K562 (cell line): ENCODE measurements around the gene ALG12. TPM values are rescaled to one million over a fixed set of nuclear protein-coding genes. Genes with fewer than 3 reads are reported as not detected.
A peak's percentile ranks its signal among the peaks of the same experiment; 100 is the strongest.

Experiments used
- ATAC-seq: fragments of 200-7000 bp; cut with Tn5 transposase; 3 replicates; pipeline ENCODE4 v1.9.1; 2020; ENCODE audit warnings: moderate library complexity
- BruUV-seq: library from RNA; stranded (reverse); fragments of 400-500 nt; replicated peaks from 2 replicates; lab custom pipeline; 2021; lab: Mats Ljungman, UMichigan
- CTCF ChIA-PET: fragments of 300-600 bp; formaldehyde crosslinking; extraction: SDS; loops from one replicate; lab custom pipeline; 2021; ENCODE audit warnings: low intra/inter-chr PET ratio; lab: Yijun Ruan, JAX
- POLR2A ChIA-PET: fragments of 300-600, 350-650 bp; sonication (Branson Sonifier 250); formaldehyde crosslinking; extraction: SDS; loops from one replicate; lab custom pipeline; 2021; ENCODE audit warnings: antibody characterized with exemption, inconsistent platforms; lab: Yijun Ruan, JAX
- DNase-seq, 4 experiments: peaks; one replicate each; pipeline versions ENCODE4 v3.0.0 to v3.0.0-alpha.2; 2011 to 2018; ENCODE audit warnings: low spot score in 3 of 4, mixed read lengths in 3 of 4; ENCODE audit errors: extremely low read depth in 1 of 4
- FAIRE-seq: peaks from 2 replicates; lab custom pipeline; 2011; peaks lifted over from hg19 to GRCh38; lab: Jason Lieb, UNC
- H2AFZ ChIP-seq: 2 replicates; pipeline ENCODE4 v1.6.0; 2011; ENCODE audit warnings: low read depth, low read length, control low read depth, inconsistent platforms
- H3K27ac ChIP-seq: fragments of 200-600 bp; 3 replicates; pipeline ENCODE4 v1.8.0; 2011; ENCODE audit warnings: low read depth, mild to moderate bottlenecking, control low read depth, inconsistent platforms, low read length, moderate library complexity, mixed read lengths; ENCODE audit errors: extremely low read depth
- H3K27me3 ChIP-seq, 2 experiments: fragments of 300-600 bp in 1 of 2; 2 replicates in 1 of 2; 3 replicates in 1 of 2; pipeline versions ENCODE4 v1.6.0 to v1.8.0; 2011; ENCODE audit warnings: inconsistent platforms in 2 of 2, low read length in 2 of 2, mild to moderate bottlenecking in 1 of 2, mixed read lengths in 1 of 2, moderate library complexity in 1 of 2; ENCODE audit not compliant: control insufficient read depth in 2 of 2, insufficient read depth in 2 of 2
- H3K36me3 ChIP-seq: fragments of 300-600 bp; 3 replicates; pipeline ENCODE4 v1.8.0; 2011; ENCODE audit warnings: mild to moderate bottlenecking, low read length, inconsistent platforms; ENCODE audit not compliant: control insufficient read depth, insufficient read depth
- H3K4me1 ChIP-seq, 2 experiments: fragments of 200-600 bp in 1 of 2; replicated peaks in 1 of 2; 2 replicates in 1 of 2; 3 replicates in 1 of 2; pipeline versions ENCODE4 v1.5.1 to v1.8.0; 2011; ENCODE audit warnings: inconsistent platforms in 2 of 2, low read length in 2 of 2, mild to moderate bottlenecking in 1 of 2, mixed read lengths in 1 of 2, moderate library complexity in 1 of 2; ENCODE audit not compliant: control insufficient read depth in 2 of 2, insufficient read depth in 2 of 2
- H3K4me2 ChIP-seq: 2 replicates; pipeline ENCODE4 v1.6.1; 2011; ENCODE audit warnings: low read length, control low read depth, inconsistent platforms, mixed read lengths; ENCODE audit not compliant: insufficient read depth
- H3K4me3 ChIP-seq: fragments of 200-600 bp; sonication (generic), shearing (Covaris generic); 2 replicates; pipeline ENCODE4 v1.5.1; 2016; ENCODE audit warnings: control low read depth, inconsistent platforms
- H3K79me2 ChIP-seq: fragments of 200-600 bp; 3 replicates; pipeline ENCODE4 v1.8.0; 2011; ENCODE audit warnings: low read length, inconsistent platforms; ENCODE audit not compliant: control insufficient read depth, insufficient read depth
- H3K9ac ChIP-seq, 2 experiments: 2 replicates each; pipeline versions ENCODE4 v1.6.0 to v1.6.1; 2011; ENCODE audit warnings: low read depth in 2 of 2, low read length in 2 of 2, control low read depth in 1 of 2, inconsistent platforms in 1 of 2, mild to moderate bottlenecking in 1 of 2, mixed read lengths in 1 of 2; ENCODE audit not compliant: insufficient read depth in 1 of 2
- H3K9me1 ChIP-seq: one replicate; pipeline ENCODE4 v1.6.0; 2011; ENCODE audit warnings: inconsistent platforms, mild to moderate bottlenecking, low read length, moderate library complexity; ENCODE audit not compliant: control insufficient read depth, insufficient read depth
- H3K9me3 ChIP-seq: replicated peaks from 2 replicates; pipeline ENCODE4 v1.5.1; 2011; ENCODE audit warnings: low read depth, low read length, inconsistent platforms; ENCODE audit not compliant: control insufficient read depth, insufficient read depth
- H4K20me1 ChIP-seq: replicated peaks from 2 replicates; pipeline ENCODE4 v1.6.1; 2011; ENCODE audit warnings: low read length, inconsistent platforms, mixed read lengths; ENCODE audit not compliant: control insufficient read depth, insufficient read depth
- ARHGAP35 ChIP-seq: fragments of 450-650 bp; IDR thresholded peaks from 2 replicates; pipeline ENCODE4 v1.6.1; 2018; ENCODE audit not compliant: partially characterized antibody
- FOXJ2 ChIP-seq: fragments of 200-800 bp; sonication (Bioruptor generic); IDR thresholded peaks from 2 replicates; pipeline ENCODE4 v1.6.1; 2016; ENCODE audit warnings: missing genetic modification characterization, missing compliant biosample characterization
- MXI1 ChIP-seq: IDR thresholded peaks from 2 replicates; pipeline ENCODE4 v1.6.1; 2011; ENCODE audit warnings: low read depth, mild to moderate bottlenecking, improper control_type of control experiment, low read length
- NELFE ChIP-seq: IDR thresholded peaks from 2 replicates; pipeline ENCODE4 v1.6.1; 2011; ENCODE audit warnings: mild to moderate bottlenecking; ENCODE audit not compliant: insufficient read depth, insufficient read length
- NRF1 ChIP-seq, 2 experiments: fragments of 450-650 bp; IDR thresholded peaks in 1 of 2; conservative IDR thresholded peaks in 1 of 2; 2 replicates each; pipeline ENCODE4 v1.6.1; 2014; ENCODE audit warnings: mild to moderate bottlenecking in 2 of 2
- POLR2G ChIP-seq: fragments of 200-400 bp; formaldehyde crosslinking; IDR thresholded peaks from 2 replicates; pipeline ENCODE4 v1.6.1; 2017; ENCODE audit warnings: low read depth, mild to moderate bottlenecking, antibody characterized with exemption, low read length, moderate library complexity
- ZC3H8 ChIP-seq: fragments of 450-650 bp; IDR thresholded peaks from 2 replicates; pipeline ENCODE4 v1.6.1; 2017
- ZNF311 ChIP-seq: fragments of 250-450 bp; sonication (Bioruptor Pico); IDR thresholded peaks from 2 replicates; pipeline ENCODE4 v1.4.0; 2020; ENCODE audit warnings: mild to moderate bottlenecking, moderate library complexity
- ZNF324 ChIP-seq: fragments of 250-450 bp; sonication (Bioruptor Pico); IDR thresholded peaks from 2 replicates; pipeline ENCODE4 v1.4.0; 2020; ENCODE audit warnings: mild to moderate bottlenecking
- ZNF431 ChIP-seq: sonication (generic); formaldehyde crosslinking; IDR thresholded peaks from 2 replicates; pipeline ENCODE4 v1.8.0; 2022; ENCODE audit warnings: mild to moderate bottlenecking, missing genetic modification reagents
- WGBS: fragments of 100-300 bp; shearing (Covaris generic); methylation state at CpG from one replicate; pipeline ENCODE4 v1.1.6; 2016; ENCODE audit warnings: low coverage, mixed read lengths; ENCODE audit not compliant: insufficient coverage; ENCODE audit errors: missing lambda C conversion rate; 5-methylcytosine and 5-hydroxymethylcytosine counted together
- in situ Hi-C: fragments of 300-500 bp; cut with MboI; formaldehyde crosslinking; loops from 4 replicates; pipeline ENCODE4 v1.15.0; 2018; ENCODE audit warnings: inconsistent platforms, mixed read lengths
- intact Hi-C: fragments of 100-400 bp; cut with micrococcal nuclease; formaldehyde crosslinking; loops from 2 replicates; pipeline ENCODE4 v1.14.2; 2022
- polyA plus RNA-seq, 8 experiments: library from polyadenylated mRNA; depleted of rRNA in 4 of 8; stranded (reverse) in 5 of 8; unstranded in 3 of 8; fragments of >200 nt; fragmentation: Nextera tagmentation in 2 of 8; fragmentation: Illumina TruSeq in 1 of 8; extraction: Ambion mirVana in 2 of 8; extraction: Trizol in 1 of 8; gene quantifications; 2 replicates each; pipeline versions ENCODE4 v1.2.1 to v1.2.3, GENCODE V29; 2011 to 2014; ENCODE audit warnings: inconsistent platforms in 1 of 8, missing spikeins in 1 of 8
- total RNA-seq, 7 experiments: library from RNA; depleted of rRNA in 6 of 7; stranded (reverse); fragments of >200 nt in 6 of 7; fragmentation: Illumina TruSeq in 2 of 7; extraction: Trizol in 2 of 7; gene quantifications; 2 replicates each; pipeline versions ENCODE4 v1.2.1 to v1.2.3, GENCODE V29; 2011 to 2021; ENCODE audit warnings: low replicate concordance in 1 of 7

The ALG12 gene
- total and polyA plus RNA-seq, 9 of the 15 experiments (the other 6 are each of a cell fraction or from before 2014, with no cell fraction given), result 0.20 to 8.5 (median 3.4) TPM

- 76% methylated on average over 7 of the region's 14 CpGs for WGBS
- intact Hi-C loops (no loop called here), in situ Hi-C loops (no loop called here)
- H3K9me1 ChIP-seq, result no peaks in the 10 kb centered on the region
- H3K4me1 ChIP-seq, result peaks cover 0 to 23% of the 10 kb centered on the region in 2 experiments; a peak in 1 of 5 replicates
- H3K27me3 ChIP-seq, result no peaks in the 10 kb centered on the region
- POLR2A ChIA-PET, result no interaction called here
- CTCF ChIA-PET, result no interaction called here
- FAIRE-seq, result no peak
- no peak overlapping the region for H3K4me2 ChIP-seq
- H3K27ac ChIP-seq, result no peak overlapping the region
- ATAC-seq, result no peak
- no peaks in the 10 kb centered on the region for H4K20me1 ChIP-seq
- no peak overlapping the region for H3K9ac ChIP-seq
- no TSS peak for BruUV-seq
- TF ChIP-seq MXI1 (no peak), POLR2G (peak; percentile 41)
- TF ChIP-seq, all 486 proteins: peak for 1
- DNase-seq, result no peak
- peaks cover 25% of the 10 kb centered on the region; the same call in 1 of the 3 replicates for H3K36me3 ChIP-seq
- H3K79me2 ChIP-seq, result no peaks in the 10 kb centered on the region
- H3K9me3 ChIP-seq, result no peaks in the 10 kb centered on the region
- H3K4me3 ChIP-seq, result no peak overlapping the region
- no peak overlapping the region for H2AFZ ChIP-seq
These were observed 11.4 kb downstream of the ALG12 start for GRCh38 chr22:49906799-49907290.

- intact Hi-C loops, result no loop called here
- WGBS, result 89% methylated on average over 7 of the region's 28 CpGs
- ATAC-seq, result no peak
- Histone ChIP-seq H3K4me2 (no peak overlapping the region), H3K27me3 (no peaks in the 10 kb centered on the region), H3K9ac (no peak overlapping the region), H3K4me3 (no peak overlapping the region), H2AFZ (no peak overlapping the region), H4K20me1 (no peaks in the 10 kb centered on the region), H3K4me1 (peaks cover 0 to 23% of the 10 kb centered on the region in 2 experiments; a peak in 1 of 5 replicates), H3K79me2 (no peaks in the 10 kb centered on the region), H3K27ac (no peak overlapping the region), H3K9me1 (no peaks in the 10 kb centered on the region), H3K9me3 (0 out of 2 replicates have a peak, but pooled peaks cover 3% of the 10 kb centered on the region), H3K36me3 (peaks cover 25% of the 10 kb centered on the region; the same call in 2 of the 3 replicates)
- TF ChIP-seq FOXJ2 (tag) (no peak), ZNF431 (CRISPR knock-in tag) (no peak), NELFE (no peak), ZNF324 (CRISPR knock-in tag) (no peak), POLR2G (peak; percentile 47; the same call in 1 of the 2 replicates), NRF1 (conservative IDR thresholded peaks at IDR 0.05 in 1 of 2, IDR thresholded peaks at IDR 0.05 in 1 of 2) (no peak), ZC3H8 (no peak), ZNF311 (CRISPR knock-in tag) (no peak), ARHGAP35 (no peak)
- no peak for DNase-seq
- ChIA-PET CTCF (no interaction called here), POLR2A (interaction anchor here (0.6 to 1.3 kb wide), 2 partner anchors 38 to 75 kb away, joined by 4 to 5 read pairs; no protein-coding TSS in a partner anchor)
- in situ Hi-C loops, result no loop called here
- FAIRE-seq, result no peak
- no TSS peak for BruUV-seq
These were observed 12.0 kb downstream of the ALG12 start for GRCh38 chr22:49906071-49906798.
